ENCODE results near the gene MGMT. TPM values are rescaled to one million over a fixed set of nuclear protein-coding genes. Genes with fewer than 3 reads are reported as not detected.

MGMT gene
- total RNA-seq, 1 donor from 2014 or later, result 51.4 TPM

DNA sequence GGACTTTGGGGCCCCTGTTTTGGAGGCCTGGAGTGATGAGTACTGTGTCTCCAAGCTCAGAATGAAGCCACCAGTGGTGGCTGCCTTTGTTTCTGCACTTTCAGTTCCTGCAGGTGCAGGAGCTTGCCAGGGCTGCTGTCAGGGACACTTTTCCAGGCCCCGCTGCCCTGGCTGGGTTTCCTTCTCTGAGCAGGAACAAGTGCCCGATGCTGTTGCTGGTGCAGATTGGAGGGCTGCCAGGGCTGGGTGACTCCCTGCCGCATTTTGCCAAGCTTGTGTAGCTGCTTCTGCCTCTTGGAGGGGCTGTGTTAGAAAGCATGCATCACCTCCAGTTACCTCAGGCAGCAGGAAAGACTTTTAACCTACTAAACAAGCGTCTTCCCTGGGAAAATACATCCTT is 211.1 kb downstream of the MGMT start:
- no peak overlapping the region for H3K4me3 ChIP-seq (ENCODE audit: low read depth, low read length)
- DNase-seq (ENCODE audit: low read depth), result no peak
- no peak for TF ChIP-seq CTCF (conservative IDR thresholded peaks at IDR 0.05; ENCODE audit: low read depth, low read length)

GRCh38 chr10:129679207-129679606 is 212.2 kb downstream of the MGMT start:
- TF ChIP-seq CTCF (conservative IDR thresholded peaks at IDR 0.05; ENCODE audit: low read depth, low read length), result no peak
- no peak for DNase-seq (ENCODE audit: low read depth)
- H3K4me3 ChIP-seq (ENCODE audit: low read depth, low read length), result no peak overlapping the region

DNA sequence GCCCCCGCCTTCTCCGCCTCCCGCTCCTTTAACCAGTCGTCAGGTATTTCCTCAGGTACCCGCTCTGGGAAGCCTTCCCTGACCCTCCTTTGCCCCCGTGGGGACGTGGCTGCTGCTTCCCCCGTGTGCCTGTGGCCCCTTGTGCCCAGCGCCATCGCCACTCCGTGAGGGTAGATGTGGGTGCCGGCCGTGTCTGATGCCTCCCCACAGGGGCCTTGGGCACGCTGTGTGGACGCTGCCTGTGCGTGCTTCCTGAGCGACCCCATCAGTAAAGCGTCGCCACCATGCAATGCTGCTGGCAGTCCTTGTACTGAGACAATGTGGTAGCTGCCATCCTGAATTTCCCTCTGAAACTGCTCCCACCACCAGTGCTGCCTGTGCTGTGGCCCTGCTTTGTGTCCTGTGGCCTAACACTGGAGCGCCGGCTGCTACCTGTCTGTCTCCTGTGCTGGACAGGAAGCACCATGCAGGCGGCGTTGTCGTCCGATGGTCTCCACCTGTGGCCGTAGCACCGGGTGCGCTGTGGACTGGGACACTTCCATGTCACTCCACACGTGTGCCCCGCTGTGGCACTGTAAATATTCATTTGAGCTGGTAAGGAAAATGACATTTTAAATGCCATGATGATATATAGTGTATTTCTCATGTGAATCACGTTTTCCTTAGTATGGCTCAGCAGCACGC is 213.8 kb downstream of the MGMT start:
- no peak for DNase-seq (ENCODE audit: low read depth)
- no peak overlapping the region for H3K4me3 ChIP-seq (ENCODE audit: low read depth, low read length)
- TF ChIP-seq CTCF (conservative IDR thresholded peaks at IDR 0.05; ENCODE audit: low read depth, low read length), result no peak

DNA sequence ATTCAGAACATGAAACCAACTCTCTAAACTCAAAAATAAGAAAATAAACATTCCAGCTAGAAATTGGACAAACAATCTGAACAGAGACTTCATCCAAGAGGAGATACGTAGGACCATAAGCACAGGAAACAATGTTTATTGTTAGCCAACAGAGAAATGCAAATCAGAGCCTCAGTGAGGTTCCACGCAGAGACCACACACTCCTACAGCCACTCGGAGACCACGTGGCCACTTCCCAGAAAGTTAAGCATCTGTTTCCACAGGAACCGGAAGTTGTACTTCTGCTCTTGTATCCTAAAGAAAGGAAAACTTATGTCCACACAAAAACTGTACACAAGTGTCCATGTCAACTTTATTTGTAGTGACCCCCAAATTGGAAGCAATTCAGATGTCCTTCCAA is 214.8 kb downstream of the MGMT start:
- DNase-seq (ENCODE audit: low read depth), result no peak
- H3K4me3 ChIP-seq (ENCODE audit: low read depth, low read length), result no peak overlapping the region
- TF ChIP-seq CTCF (conservative IDR thresholded peaks at IDR 0.05; ENCODE audit: low read depth, low read length), result no peak

- no peak overlapping the region for H3K4me3 ChIP-seq (ENCODE audit: low read depth, low read length)
- TF ChIP-seq CTCF (conservative IDR thresholded peaks at IDR 0.05; ENCODE audit: low read depth, low read length), result no peak
- no peak for DNase-seq (ENCODE audit: low read depth)
Measured at GRCh38 chr10:129683519-129683918, 216.5 kb downstream of the MGMT start.

- TF ChIP-seq CTCF (conservative IDR thresholded peaks at IDR 0.05; ENCODE audit: low read depth, low read length), result no peak
- DNase-seq (ENCODE audit: low read depth), result no peak
- no peak overlapping the region for H3K4me3 ChIP-seq (ENCODE audit: low read depth, low read length)
Measured at GRCh38 chr10:129683920-129684319, 216.9 kb downstream of the MGMT start.

DNA sequence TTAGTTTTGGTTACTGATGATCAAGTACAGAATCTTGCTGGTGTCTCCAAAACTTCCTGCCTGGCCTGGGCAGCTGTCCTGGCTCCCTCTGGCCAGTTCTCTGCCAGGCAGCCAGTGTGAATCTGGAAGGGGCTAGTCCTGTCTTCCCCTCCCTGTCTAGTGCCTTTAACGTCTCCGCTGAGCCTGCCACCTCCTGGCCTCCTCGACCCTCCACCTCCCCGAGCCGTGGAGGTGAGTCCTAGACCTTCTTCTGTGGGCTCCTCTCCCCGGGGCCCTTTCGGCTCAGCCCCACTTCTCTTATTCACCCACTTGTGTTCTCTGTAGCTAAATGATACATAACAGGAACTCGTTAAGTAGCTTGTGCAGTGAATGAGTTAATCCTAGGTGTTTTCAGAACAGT is 218.2 kb downstream of the MGMT start:
- no peak for DNase-seq (ENCODE audit: low read depth)
- H3K4me3 ChIP-seq (ENCODE audit: low read depth, low read length), result no peak overlapping the region
- TF ChIP-seq CTCF (conservative IDR thresholded peaks at IDR 0.05; ENCODE audit: low read depth, low read length), result no peak

Data from epithelial cell of proximal tubule (primary cell).